ENCODE results near the gene NPEPL1.

GRCh38 chr20:58740356-58741308 is 48.0 kb downstream of the NPEPL1 start:
- TF ChIP-seq ZBTB7A (IDR thresholded peaks at IDR 0.05; ENCODE audit: low read depth) (no peak), TAF1 (IDR thresholded peaks at IDR 0.05; ENCODE audit: low read depth) (no peak), USF1 (IDR thresholded peaks at IDR 0.05) (no peak)
